Ovary (tissue), 9 donors: ENCODE data around the gene IL11RA. TPM values are rescaled to one million over a fixed set of nuclear protein-coding genes. Genes with fewer than 3 reads are reported as not detected.

Experiments used
- DNase-seq, 5 donors: peaks; one replicate each; pipeline ENCODE4 v3.0.0-alpha.2; 2019 to 2020
- H3K27ac ChIP-seq, 2 donors: fragments of 200-600 bp; one replicate each; pipeline versions ENCODE4 v1.5.1 to v1.8.0; 2019 to 2022
- H3K27me3 ChIP-seq: fragments of 200-600 bp; one replicate; pipeline ENCODE4 v1.8.0; 2022
- H3K36me3 ChIP-seq: fragments of 200-600 bp; sonication (generic); one replicate; pipeline ENCODE4 v1.5.1; 2019
- H3K4me1 ChIP-seq: one replicate; pipeline ENCODE4 v1.8.1; 2013; ENCODE audit warnings: mild to moderate bottlenecking, moderate library complexity; ENCODE audit not compliant: insufficient read depth
- H3K4me3 ChIP-seq: fragments of 200-600 bp; sonication (generic); one replicate; pipeline ENCODE4 v1.5.1; 2017
- H3K9me3 ChIP-seq, 2 donors: fragments of 200-600 bp in 1 of 2; sonication (generic) in 1 of 2; one replicate each; pipeline versions ENCODE4 v1.5.1 to v1.8.1; 2013 to 2019; ENCODE audit warnings: mild to moderate bottlenecking in 1 of 2, moderate library complexity in 1 of 2
- EP300 ChIP-seq: sonication (generic); formaldehyde crosslinking; IDR thresholded peaks from one replicate; pipeline ENCODE4 v1.6.1; 2017; ENCODE audit warnings: antibody characterized with exemption
- POLR2A ChIP-seq: fragments of 450-650 bp; IDR thresholded peaks from one replicate; pipeline ENCODE4 v1.6.1; 2017; ENCODE audit warnings: antibody characterized with exemption, mild to moderate bottlenecking, moderate library complexity
- WGBS, 3 donors: extraction: QIAGEN DNeasy Blood & Tissue Kit in 1 of 3; methylation state at CpG; one replicate each; pipeline versions ENCODE4 v1.1.5 to v1.1.7; 2013 to 2017; 5-methylcytosine and 5-hydroxymethylcytosine counted together
- intact Hi-C, 4 donors: fragments of 100-400 bp; cut with DNase I; formaldehyde crosslinking; loops; one replicate each; pipeline versions ENCODE4 v1.11.0 to v1.15.1; 2022 to 2023
- polyA plus RNA-seq, 2 donors: library from polyadenylated mRNA; stranded (reverse); fragments of 200-250 nt in 1 of 2; fragments of 350-450 nt in 1 of 2; fragmentation: Illumina TruSeq in 1 of 2; extraction: RNeasy Lipid Tissue Mini Kit (QIAGEN cat#74804) in 1 of 2; gene quantifications; one replicate each; pipeline ENCODE4 v1.2.3, GENCODE V29; 2013 to 2014
- total RNA-seq, 7 donors: library from RNA; depleted of rRNA in 2 of 7; stranded (reverse); fragments of >200 nt in 2 of 7; fragmentation: NEBNext Ultra II Directional in 3 of 7; extraction: Animal tissue kit (Norgen Biotek cat#: 25700) in 3 of 7; gene quantifications; one replicate each; pipeline versions ENCODE4 v1.1.0 to v1.2.4, GENCODE V29; 2016 to 2023
- TF ChIP-seq, protein P1 (sequence below), 3 donors: fragments of 450-650 bp in 2 of 3; fragments of 200-600 bp in 1 of 3; IDR thresholded peaks; one replicate each; pipeline versions ENCODE4 v1.5.1 to v1.8.0; 2016 to 2022; ENCODE audit warnings: antibody characterized with exemption in 3 of 3, mild to moderate bottlenecking in 1 of 3
- donor health status: DM: no; HTN: no; CAD: no; lungs with moderate emphysema.
- donor health status: DM: no; HTN: no; CAD: no.
- donor health status: Bipolar disorder and iron deficiency.
- donor health status: DM: yes; HTN: yes; CAD: no.
- donor health status: DM: no; HTN: no; CAD: no.
- donor health status: DM: yes; HTN: yes; CAD: no.

Gene IL11RA
- total and polyA plus RNA-seq, 9 donors: 17.3 to 54.3 (median 35.8) TPM

- intact Hi-C loops: no loop called here
- DNase-seq: no peak
- TF ChIP-seq, protein P1, sequence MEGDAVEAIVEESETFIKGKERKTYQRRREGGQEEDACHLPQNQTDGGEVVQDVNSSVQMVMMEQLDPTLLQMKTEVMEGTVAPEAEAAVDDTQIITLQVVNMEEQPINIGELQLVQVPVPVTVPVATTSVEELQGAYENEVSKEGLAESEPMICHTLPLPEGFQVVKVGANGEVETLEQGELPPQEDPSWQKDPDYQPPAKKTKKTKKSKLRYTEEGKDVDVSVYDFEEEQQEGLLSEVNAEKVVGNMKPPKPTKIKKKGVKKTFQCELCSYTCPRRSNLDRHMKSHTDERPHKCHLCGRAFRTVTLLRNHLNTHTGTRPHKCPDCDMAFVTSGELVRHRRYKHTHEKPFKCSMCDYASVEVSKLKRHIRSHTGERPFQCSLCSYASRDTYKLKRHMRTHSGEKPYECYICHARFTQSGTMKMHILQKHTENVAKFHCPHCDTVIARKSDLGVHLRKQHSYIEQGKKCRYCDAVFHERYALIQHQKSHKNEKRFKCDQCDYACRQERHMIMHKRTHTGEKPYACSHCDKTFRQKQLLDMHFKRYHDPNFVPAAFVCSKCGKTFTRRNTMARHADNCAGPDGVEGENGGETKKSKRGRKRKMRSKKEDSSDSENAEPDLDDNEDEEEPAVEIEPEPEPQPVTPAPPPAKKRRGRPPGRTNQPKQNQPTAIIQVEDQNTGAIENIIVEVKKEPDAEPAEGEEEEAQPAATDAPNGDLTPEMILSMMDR (IDR thresholded peaks at IDR 0.05): no peak
- no peak for TF ChIP-seq POLR2A
- 11 to 12% (median 12%) methylated on average over 36 to 39 of the region's 39 CpGs for WGBS, 3 donors
- no peak overlapping the region for H3K27ac ChIP-seq
- peaks cover 5% of the 10 kb centered on the region for H3K4me1 ChIP-seq
- H3K27me3 ChIP-seq: peaks cover 12% of the 10 kb centered on the region
- no peak overlapping the region for H3K4me3 ChIP-seq
- H3K9me3 ChIP-seq: no peaks in the 10 kb centered on the region
- no peaks in the 10 kb centered on the region for H3K36me3 ChIP-seq
Measured at GRCh38 chr9:34624475-34625185, 27.4 kb upstream of the IL11RA start.

- Histone ChIP-seq H3K4me1 (peaks cover 4% of the 10 kb centered on the region), H3K27ac (no peak overlapping the region), H3K4me3 (no peak overlapping the region), H3K36me3 (no peaks in the 10 kb centered on the region), H3K27me3 (peaks cover 12% of the 10 kb centered on the region), H3K9me3 (no peaks in the 10 kb centered on the region)
- intact Hi-C loops: no loop called here
- no peak for DNase-seq
- TF ChIP-seq POLR2A (no peak), EP300 (no peak)
- TF ChIP-seq, protein P1 (IDR thresholded peaks at IDR 0.05): no peak
- WGBS, 3 donors: 15 to 37% (median 22%) methylated on average over 3 of the region's 3 CpGs
Measured at GRCh38 chr9:34625186-34625486, 26.8 kb upstream of the IL11RA start.

GRCh38 chr9:34627716-34628655, 24.0 kb upstream of the IL11RA start:
- WGBS, 3 donors: 32 to 37% (median 36%) methylated on average over 20 of the region's 20 CpGs
- intact Hi-C loops: no loop called here

More at GRCh38 chr9:34627716-34628655, 24.0 kb upstream of the IL11RA start:
- H3K4me1 ChIP-seq: peaks cover 4% of the 10 kb centered on the region
- peaks cover 12% of the 10 kb centered on the region for H3K27me3 ChIP-seq
- no peak overlapping the region for H3K4me3 ChIP-seq
- TF ChIP-seq POLR2A (no peak), EP300 (no peak)
- TF ChIP-seq, protein P1 (IDR thresholded peaks at IDR 0.05): no peak
- no peaks in the 10 kb centered on the region for H3K9me3 ChIP-seq
- no peak overlapping the region for H3K27ac ChIP-seq
- H3K36me3 ChIP-seq: no peaks in the 10 kb centered on the region
- no peak for DNase-seq
